WTC11 (cell line): ENCODE measurements around the gene CHRNB1.

Source experiments
- CREB1 ChIP-seq: sonication (generic); formaldehyde crosslinking; IDR thresholded peaks from 2 replicates; pipeline ENCODE4 v1.8.0; 2023; ENCODE audit warnings: mild to moderate bottlenecking, missing genetic modification reagents
- CTCF ChIP-seq: fragments of 200-600 bp; IDR thresholded peaks from 2 replicates; pipeline ENCODE4 v1.8.0; 2022; ENCODE audit warnings: antibody characterized with exemption
- E2F1 ChIP-seq: sonication (generic); formaldehyde crosslinking; IDR thresholded peaks from 2 replicates; pipeline ENCODE4 v1.8.0; 2022; ENCODE audit warnings: mild to moderate bottlenecking, missing genetic modification reagents
- FOXP1 ChIP-seq: sonication (generic); formaldehyde crosslinking; IDR thresholded peaks from 2 replicates; pipeline ENCODE4 v1.8.0; 2022; ENCODE audit warnings: missing genetic modification reagents, mild to moderate bottlenecking, moderate library complexity, borderline replicate concordance
- GABPB1 ChIP-seq: sonication (generic); formaldehyde crosslinking; IDR thresholded peaks from 2 replicates; pipeline ENCODE4 v1.8.1; 2023; ENCODE audit warnings: mild to moderate bottlenecking, missing genetic modification reagents
- IRF2 ChIP-seq: sonication (generic); formaldehyde crosslinking; IDR thresholded peaks from 2 replicates; pipeline ENCODE4 v1.8.0; 2022; ENCODE audit warnings: low read depth, missing genetic modification reagents, borderline replicate concordance
- ZNF281 ChIP-seq: sonication (generic); formaldehyde crosslinking; IDR thresholded peaks from 2 replicates; pipeline ENCODE4 v1.8.0; 2023; ENCODE audit warnings: mild to moderate bottlenecking, missing genetic modification reagents
- ZNF317 ChIP-seq: sonication (generic); formaldehyde crosslinking; IDR thresholded peaks from 2 replicates; pipeline ENCODE4 v1.8.1; 2023; ENCODE audit warnings: low read depth, mild to moderate bottlenecking, moderate library complexity, missing genetic modification reagents, borderline replicate concordance

GRCh38 chr17:7477392-7478275 is 32.8 kb downstream of the CHRNB1 start:
- TF ChIP-seq CREB1 (CRISPR knock-in tag) (no peak), E2F1 (CRISPR knock-in tag) (no peak), IRF2 (CRISPR knock-in tag) (no peak), ZNF281 (CRISPR knock-in tag) (no peak), CTCF (no peak), ZNF317 (no peak), FOXP1 (CRISPR knock-in tag) (no peak), GABPB1 (no peak)
